Fibroblast of skin of right biceps (primary cell): ENCODE data around the gene SNX33.
"Not testable (repeated sequence)": the region's sequence is repeated elsewhere in the genome, so short reads cannot be mapped to it uniquely, and the experiment has no call there.

ENCODE experiments used
- DNase-seq: peaks from one replicate; pipeline ENCODE4 v3.0.0-alpha.2; 2013

The SNX33 gene

DNA sequence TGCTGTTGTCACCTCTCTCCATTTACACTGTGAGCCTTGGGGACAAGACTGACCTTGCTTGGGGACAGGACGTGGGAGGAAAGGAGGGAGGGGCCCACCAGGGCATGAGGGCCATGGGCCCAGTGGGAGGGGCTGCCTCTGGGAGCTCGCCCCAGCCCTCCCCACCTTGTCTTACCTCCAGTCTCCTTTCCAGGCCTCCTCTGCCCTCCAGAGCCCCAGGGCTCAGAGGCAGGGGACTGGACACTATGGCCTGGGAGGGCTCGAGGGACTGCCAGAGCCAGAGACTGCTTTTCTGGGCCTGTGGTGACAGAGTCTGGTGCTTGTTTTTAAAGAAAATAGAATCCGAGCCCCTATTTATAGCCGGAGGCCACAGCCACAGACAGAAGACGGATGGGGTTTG is 54.7 kb downstream of the SNX33 start:
- no peak for DNase-seq

DNA sequence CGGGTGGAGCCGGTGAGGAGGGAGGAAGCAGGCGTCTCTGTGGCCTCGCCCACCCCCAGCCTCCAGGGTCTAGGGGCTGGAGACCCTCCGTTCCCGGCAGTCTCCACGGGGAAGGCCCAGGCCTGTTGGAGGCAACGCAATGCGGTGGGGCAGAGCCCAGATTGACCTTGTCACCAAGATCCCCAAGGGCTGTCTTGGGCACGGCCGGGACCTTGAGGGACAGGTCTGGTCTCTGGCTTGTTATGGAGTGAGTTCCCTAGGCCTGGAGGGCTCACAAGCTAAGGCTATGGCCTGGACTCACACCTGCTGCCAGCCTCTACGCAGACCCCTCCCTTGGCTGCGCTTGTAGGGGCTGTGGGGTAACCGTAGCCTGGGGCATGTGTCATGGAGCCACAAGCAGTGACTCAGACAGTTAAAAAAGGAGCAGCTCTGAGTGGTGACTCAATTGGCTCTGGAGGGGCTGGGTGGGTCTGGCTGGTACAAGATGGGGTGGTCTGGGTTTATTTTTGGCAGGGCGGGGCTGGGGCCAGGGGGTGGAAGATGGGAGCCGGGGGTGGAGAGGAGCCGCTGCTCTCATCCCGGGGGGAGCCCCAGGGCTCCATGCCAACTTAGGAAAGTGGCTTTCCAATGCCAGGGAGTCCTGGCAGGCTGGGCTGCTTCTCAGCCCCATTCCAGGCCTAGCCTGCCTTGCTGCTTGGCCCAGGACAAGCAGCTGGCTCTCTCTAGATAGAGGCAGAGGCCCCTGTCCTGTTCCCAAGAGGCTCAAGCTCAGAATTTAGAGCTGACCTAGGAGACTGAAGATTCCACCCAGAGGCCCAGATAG is 55.9 kb downstream of the SNX33 start:
- not testable (repeated sequence) for DNase-seq

DNA sequence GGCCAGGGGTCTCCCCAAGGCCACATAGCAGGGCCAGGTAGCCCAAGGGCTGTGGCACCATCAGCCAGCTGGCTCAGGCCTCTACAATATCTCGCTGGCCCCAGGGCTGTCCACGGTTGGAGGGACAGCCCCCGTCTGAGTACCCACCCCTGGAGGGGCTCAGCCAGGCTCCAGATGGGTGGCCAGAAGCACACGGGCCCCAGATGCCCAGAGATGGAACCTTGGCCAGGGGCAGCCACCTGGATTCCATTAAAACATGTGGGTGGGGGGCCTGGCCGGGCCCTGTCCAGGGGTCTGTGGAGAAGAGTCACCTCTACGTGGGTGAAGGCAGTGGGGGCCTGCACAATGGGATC is 56.5 kb downstream of the SNX33 start:
- DNase-seq, result no peak

GRCh38 chr15:75704618-75705017 is 56.9 kb downstream of the SNX33 start:
- DNase-seq, result no peak

DNA sequence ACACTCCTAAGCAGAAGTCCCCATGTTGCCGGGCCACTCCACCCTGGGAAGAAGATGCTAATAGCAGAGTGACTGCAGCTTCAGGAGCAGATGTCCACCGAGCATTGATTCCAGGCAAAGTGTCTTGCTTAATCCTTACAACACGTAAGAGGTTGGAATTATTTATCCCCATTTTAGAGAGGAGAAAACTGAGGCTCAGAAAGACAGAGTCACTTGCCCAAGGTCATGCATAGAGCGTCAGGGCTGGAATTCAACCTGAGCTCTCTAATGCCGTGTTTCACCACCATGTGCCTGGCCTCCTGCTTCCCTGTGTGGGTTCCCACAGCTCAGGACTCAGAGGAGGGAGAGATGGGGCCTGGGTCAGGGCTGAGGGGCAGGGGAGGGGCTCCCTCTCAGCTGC is 57.7 kb downstream of the SNX33 start:
- DNase-seq, result not testable (repeated sequence)

DNA sequence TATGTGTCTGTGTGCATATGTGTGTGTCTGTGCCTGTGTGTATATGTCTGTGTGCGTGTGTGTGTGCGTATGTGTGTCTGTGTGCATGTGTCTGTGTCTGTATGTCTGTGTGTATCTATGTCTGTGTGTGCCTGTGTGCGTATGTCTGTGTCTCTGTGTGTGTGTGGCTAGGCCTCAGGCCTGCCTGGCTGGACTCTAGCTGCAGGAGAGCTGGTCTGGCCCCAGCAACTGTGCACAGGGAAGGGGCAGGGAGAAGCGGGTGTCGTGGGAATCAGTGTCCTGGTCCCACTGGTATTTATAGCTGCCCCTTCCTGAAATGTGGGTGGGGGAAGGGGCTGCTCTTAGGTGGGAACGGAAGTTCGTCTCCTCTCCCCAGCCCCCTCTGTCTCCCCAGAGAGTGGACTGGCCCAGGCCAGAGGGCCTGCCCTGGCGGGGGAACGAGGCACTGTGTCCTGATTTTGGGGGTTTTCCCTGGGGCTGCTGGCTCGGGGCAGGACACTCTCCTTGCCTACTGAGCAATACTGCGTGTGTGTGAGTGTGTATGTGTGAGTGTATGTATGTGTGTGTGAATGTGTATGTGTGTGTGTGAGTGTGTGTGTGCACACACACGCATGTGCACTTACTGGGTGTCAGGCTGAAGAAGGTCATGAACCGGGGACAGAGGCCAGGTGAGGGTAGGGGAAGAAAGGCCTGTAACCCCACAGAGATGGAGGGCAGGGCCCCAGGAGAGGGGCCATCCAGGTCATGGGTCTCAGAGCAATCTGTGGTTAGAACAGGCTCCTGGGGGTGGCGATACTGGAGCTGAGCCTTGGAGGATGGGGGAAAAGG is 58.4 kb downstream of the SNX33 start:
- DNase-seq, result no peak

DNA sequence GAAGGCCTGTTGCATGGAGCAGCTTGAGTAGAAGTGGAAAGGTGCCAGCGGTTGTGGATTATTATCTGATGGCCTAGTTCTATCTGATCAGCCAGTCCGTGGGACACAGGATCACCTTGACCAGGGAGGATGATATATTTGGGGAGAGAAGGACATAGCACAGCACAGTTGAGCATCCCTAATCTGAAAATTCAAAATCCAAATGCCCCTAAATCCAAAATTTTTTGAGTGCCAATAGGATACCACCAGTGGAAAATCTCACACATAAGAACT is 58.9 kb downstream of the SNX33 start:
- no peak for DNase-seq

DNA sequence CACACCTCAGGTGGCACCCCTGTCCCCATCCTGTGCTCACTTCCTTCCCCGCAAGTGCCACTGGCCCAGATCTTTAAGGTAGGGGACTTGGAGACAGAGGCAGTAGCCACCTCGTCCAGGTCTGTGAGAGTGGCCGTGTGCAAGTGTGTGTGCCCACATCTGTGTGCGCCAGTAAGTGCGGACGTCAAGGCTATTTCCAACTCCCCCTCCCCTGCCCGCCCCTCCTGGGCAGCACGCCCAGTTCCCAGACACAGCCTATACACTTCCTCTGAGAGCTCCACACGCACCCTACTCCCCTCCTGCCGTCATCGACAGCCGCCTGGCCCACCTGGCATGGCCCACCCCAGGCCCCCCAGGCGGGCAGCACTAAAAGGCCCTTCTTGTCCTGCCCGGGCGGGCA is 61.7 kb downstream of the SNX33 start:
- DNase-seq, result peak; percentile 52

- not testable (repeated sequence) for DNase-seq
Measured at GRCh38 chr15:75710874-75711273, 63.2 kb downstream of the SNX33 start.

DNA sequence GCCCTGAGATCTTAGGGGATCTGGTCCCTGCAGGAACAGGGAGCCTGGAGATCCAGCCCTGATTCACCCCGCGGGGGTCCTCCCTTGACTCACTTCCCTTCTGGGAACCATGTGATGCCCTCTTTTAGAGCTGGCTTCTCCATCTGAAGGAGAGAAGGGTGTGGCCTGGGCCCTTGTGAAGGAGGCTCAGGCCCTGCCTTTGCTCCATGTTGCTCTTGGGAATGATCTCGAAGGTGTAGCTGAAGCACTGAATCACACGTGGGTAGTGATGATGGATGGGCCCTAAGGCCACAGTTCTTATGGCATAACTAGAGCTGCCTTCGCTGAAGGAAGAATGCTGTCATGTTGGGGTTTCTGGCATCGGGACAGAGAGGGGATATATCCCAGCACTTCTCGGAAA is 63.8 kb downstream of the SNX33 start:
- peak; percentile 73 for DNase-seq
